Keratinocyte (primary cell): ENCODE data around the gene DCDC2B. TPM values are rescaled to one million over a fixed set of nuclear protein-coding genes. Genes with fewer than 3 reads are reported as not detected.

ENCODE experiments used
- DNase-seq: peaks from one replicate; pipeline ENCODE4 v3.0.0-alpha.2; 2011; ENCODE audit warnings: low read depth, missing footprints, low spot score
- FAIRE-seq: peaks from 2 replicates; lab custom pipeline; 2011; peaks lifted over from hg19 to GRCh38; lab: Jason Lieb, UNC
- H2AFZ ChIP-seq: 2 replicates; pipeline ENCODE4 v1.6.0; 2012; ENCODE audit warnings: low read length, control low read depth, inconsistent platforms; ENCODE audit not compliant: control insufficient read depth
- H3K27ac ChIP-seq: 2 replicates; pipeline ENCODE4 v1.5.1; 2011; ENCODE audit warnings: low read length; ENCODE audit not compliant: control insufficient read depth, insufficient read depth
- H3K27me3 ChIP-seq: 3 replicates; pipeline ENCODE4 v1.6.0; 2011; ENCODE audit warnings: low read length; ENCODE audit not compliant: control insufficient read depth, insufficient read depth; ENCODE audit errors: extremely low read depth
- H3K36me3 ChIP-seq, 2 experiments: 2 replicates in 1 of 2; 3 replicates in 1 of 2; pipeline ENCODE4 v1.5.1; 2011; ENCODE audit warnings: low read length in 2 of 2, mild to moderate bottlenecking in 1 of 2; ENCODE audit not compliant: control insufficient read depth in 2 of 2, insufficient read depth in 2 of 2; ENCODE audit errors: extremely low read depth in 1 of 2
- H3K4me1 ChIP-seq: 3 replicates; pipeline ENCODE4 v1.5.1; 2011; ENCODE audit warnings: low read length; ENCODE audit not compliant: control insufficient read depth, insufficient read depth; ENCODE audit errors: extremely low read depth
- H3K4me2 ChIP-seq: 3 replicates; pipeline ENCODE4 v1.6.0; 2011; ENCODE audit warnings: low read depth, low read length; ENCODE audit not compliant: control insufficient read depth, insufficient read depth; ENCODE audit errors: extremely low read depth
- H3K4me3 ChIP-seq, 3 experiments: fragments of 200-600 bp in 1 of 3; sonication (generic) in 1 of 3; 2 replicates in 2 of 3; 3 replicates in 1 of 3; pipeline ENCODE4 v1.5.1; 2011 to 2016; ENCODE audit warnings: low read length in 3 of 3, mild to moderate bottlenecking in 3 of 3, control low read depth in 2 of 3, inconsistent platforms in 1 of 3, low read depth in 1 of 3, mixed read lengths in 1 of 3, mixed run types in 1 of 3, moderate library complexity in 1 of 3; ENCODE audit not compliant: control insufficient read depth in 2 of 3, insufficient read depth in 2 of 3; ENCODE audit errors: extremely low read depth in 1 of 3
- H3K79me2 ChIP-seq: 2 replicates; pipeline ENCODE4 v1.6.0; 2012; ENCODE audit warnings: low read length; ENCODE audit not compliant: control insufficient read depth, insufficient read depth
- H3K9ac ChIP-seq: 3 replicates; pipeline ENCODE4 v1.6.0; 2011; ENCODE audit warnings: low read length; ENCODE audit not compliant: control insufficient read depth, insufficient read depth; ENCODE audit errors: extremely low read depth
- H3K9me1 ChIP-seq: 3 replicates; pipeline ENCODE4 v1.6.0; 2011; ENCODE audit warnings: low read length; ENCODE audit not compliant: control insufficient read depth, insufficient read depth; ENCODE audit errors: extremely low read depth
- H3K9me3 ChIP-seq: 2 replicates; pipeline ENCODE4 v1.5.1; 2012; ENCODE audit warnings: low read depth, low read length; ENCODE audit not compliant: control insufficient read depth
- H4K20me1 ChIP-seq: 3 replicates; pipeline ENCODE4 v1.6.0; 2011; ENCODE audit warnings: low read length; ENCODE audit not compliant: control insufficient read depth, insufficient read depth; ENCODE audit errors: extremely low read depth
- EZH2 ChIP-seq: IDR thresholded peaks from one replicate; pipeline ENCODE4 v1.6.1; 2012; ENCODE audit warnings: inconsistent platforms, mild to moderate bottlenecking, low read length, moderate library complexity
- dilution Hi-C: fragments of 300-500 bp; cut with MboI; formaldehyde crosslinking; loops from one replicate; pipeline ENCODE4 v1.7.0; 2020; ENCODE audit warnings: low sequenced_read_pairs; ENCODE audit not compliant: extremely low pct_ligation_motif_present
- polyA plus RNA-seq, 5 experiments: library from polyadenylated mRNA; depleted of rRNA in 3 of 5; stranded (reverse) in 3 of 5; stranded (forward) in 1 of 5; unstranded in 1 of 5; fragments of >200 nt; gene quantifications; 1 replicate in 1 of 5; 2 replicates in 3 of 5; 3 replicates in 1 of 5; pipeline versions ENCODE4 v1.2.1 to v1.2.3, GENCODE V29; 2011 to 2012; ENCODE audit warnings: missing spikeins in 2 of 5, low read depth in 1 of 5, low replicate concordance in 1 of 5
- TF ChIP-seq, protein P1 (sequence below), 3 experiments: IDR thresholded peaks in 1 of 3; conservative IDR thresholded peaks in 1 of 3; optimal IDR thresholded peaks in 1 of 3; 2 replicates in 2 of 3; 3 replicates in 1 of 3; pipeline versions ENCODE3 to v1.5.1; 2011; ENCODE audit warnings: low read length in 3 of 3, mild to moderate bottlenecking in 3 of 3, moderate library complexity in 2 of 3, control low read depth in 1 of 3, inconsistent platforms in 1 of 3; ENCODE audit not compliant: insufficient read depth in 2 of 3; ENCODE audit errors: extremely low read depth in 1 of 3

The DCDC2B gene
- polyA plus RNA-seq, 1 donor (not counting 4 experiments of a cell fraction or from before 2014, with no cell fraction given): not detected

DNA sequence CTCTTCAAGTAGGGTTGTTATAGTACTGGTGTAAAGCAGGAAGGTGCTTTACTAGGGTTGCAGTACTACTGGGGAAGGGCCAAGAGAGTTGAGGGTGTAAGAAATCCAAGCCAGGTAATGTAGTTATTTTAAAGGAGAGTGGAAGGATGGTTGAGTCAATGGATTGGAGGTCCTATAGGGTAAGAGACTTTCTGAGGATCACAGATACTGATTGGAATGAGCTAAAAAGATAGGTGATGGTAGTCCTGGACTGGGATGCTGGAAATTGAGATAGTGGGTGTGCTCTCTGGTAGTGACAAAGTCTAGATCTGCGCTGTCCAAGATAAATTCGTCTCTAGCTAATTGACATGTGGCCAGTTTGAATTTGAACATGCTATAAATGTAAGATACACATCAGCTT is 22.4 kb upstream of the DCDC2B start:
- TF ChIP-seq, protein P1, sequence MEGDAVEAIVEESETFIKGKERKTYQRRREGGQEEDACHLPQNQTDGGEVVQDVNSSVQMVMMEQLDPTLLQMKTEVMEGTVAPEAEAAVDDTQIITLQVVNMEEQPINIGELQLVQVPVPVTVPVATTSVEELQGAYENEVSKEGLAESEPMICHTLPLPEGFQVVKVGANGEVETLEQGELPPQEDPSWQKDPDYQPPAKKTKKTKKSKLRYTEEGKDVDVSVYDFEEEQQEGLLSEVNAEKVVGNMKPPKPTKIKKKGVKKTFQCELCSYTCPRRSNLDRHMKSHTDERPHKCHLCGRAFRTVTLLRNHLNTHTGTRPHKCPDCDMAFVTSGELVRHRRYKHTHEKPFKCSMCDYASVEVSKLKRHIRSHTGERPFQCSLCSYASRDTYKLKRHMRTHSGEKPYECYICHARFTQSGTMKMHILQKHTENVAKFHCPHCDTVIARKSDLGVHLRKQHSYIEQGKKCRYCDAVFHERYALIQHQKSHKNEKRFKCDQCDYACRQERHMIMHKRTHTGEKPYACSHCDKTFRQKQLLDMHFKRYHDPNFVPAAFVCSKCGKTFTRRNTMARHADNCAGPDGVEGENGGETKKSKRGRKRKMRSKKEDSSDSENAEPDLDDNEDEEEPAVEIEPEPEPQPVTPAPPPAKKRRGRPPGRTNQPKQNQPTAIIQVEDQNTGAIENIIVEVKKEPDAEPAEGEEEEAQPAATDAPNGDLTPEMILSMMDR (optimal IDR thresholded peaks at IDR 0.05 in 1 of 3, IDR thresholded peaks at IDR 0.05 in 1 of 3, conservative IDR thresholded peaks at IDR 0.05 in 1 of 3; ENCODE audit: extremely low read depth in 1 of 3, insufficient read depth in 2 of 3, low read length in 3 of 3): no peak
- no peak for TF ChIP-seq EZH2
- dilution Hi-C loops: no loop called here
- Histone ChIP-seq H3K79me2 (peaks cover 52% of the 10 kb centered on the region), H3K9me1 (peaks cover 4% of the 10 kb centered on the region), H3K9ac (no peak overlapping the region), H2AFZ (no peak overlapping the region), H3K27ac (peak overlapping the region; percentile 2), H3K4me2 (no peak overlapping the region), H3K36me3 (peaks cover 31 to 70% of the 10 kb centered on the region in 2 experiments), H4K20me1 (peaks cover 4% of the 10 kb centered on the region), H3K4me3 (no peak overlapping the region), H3K9me3 (no peaks in the 10 kb centered on the region), H3K27me3 (no peaks in the 10 kb centered on the region), H3K4me1 (peaks cover 7% of the 10 kb centered on the region)
- FAIRE-seq (no peak), DNase-seq (no peak)

DNA sequence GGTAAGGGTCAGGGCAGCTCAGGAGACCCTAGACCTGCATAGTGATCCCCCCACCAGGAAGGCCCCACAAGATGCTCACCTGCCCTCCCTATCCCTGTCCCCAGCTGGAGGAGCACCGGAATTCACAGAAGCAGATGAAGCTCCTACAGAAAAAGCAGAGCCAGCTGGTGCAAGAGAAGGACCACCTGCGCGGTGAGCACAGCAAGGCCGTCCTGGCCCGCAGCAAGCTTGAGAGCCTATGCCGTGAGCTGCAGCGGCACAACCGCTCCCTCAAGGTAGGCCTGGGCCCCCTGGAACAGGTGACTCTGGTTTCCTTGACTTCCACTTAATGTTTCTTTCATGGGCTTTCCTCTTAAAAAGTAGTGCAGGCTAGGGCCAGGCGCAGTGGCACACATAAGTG is 21.0 kb upstream of the DCDC2B start:
- Histone ChIP-seq H2AFZ (no peak overlapping the region), H3K36me3 (peaks cover 39 to 73% of the 10 kb centered on the region in 2 experiments), H3K9ac (no peak overlapping the region), H4K20me1 (peaks cover 4% of the 10 kb centered on the region), H3K4me1 (no peaks in the 10 kb centered on the region), H3K9me1 (peaks cover 4% of the 10 kb centered on the region), H3K9me3 (no peaks in the 10 kb centered on the region), H3K27ac (no peak overlapping the region), H3K4me3 (no peak overlapping the region), H3K79me2 (peaks cover 38% of the 10 kb centered on the region), H3K4me2 (no peak overlapping the region), H3K27me3 (no peaks in the 10 kb centered on the region)
- TF ChIP-seq EZH2: no peak
- TF ChIP-seq, protein P1 (optimal IDR thresholded peaks at IDR 0.05 in 1 of 3, IDR thresholded peaks at IDR 0.05 in 1 of 3, conservative IDR thresholded peaks at IDR 0.05 in 1 of 3; ENCODE audit: extremely low read depth in 1 of 3, insufficient read depth in 2 of 3, low read length in 3 of 3): no peak
- dilution Hi-C loops: no loop called here
- DNase-seq: no peak
- no peak for FAIRE-seq
